ENCODE data around the gene TVP23C.
"Not testable (repeated sequence)": the region's sequence is repeated elsewhere in the genome, so short reads cannot be mapped to it uniquely, and the experiment has no call there.

TVP23C gene

GRCh38 chr17:15563375-15563857 is at the start of gene TVP23C:
TVP23C (minus strand) TSS chr17:15563483; CDS start chr17:15563448, 35 bp downstream.
- not testable (repeated sequence) for DNase-seq (ENCODE audit: low read depth, low spot score)
- peak within 1 kb of the TSS; percentile 29 for H3K27ac ChIP-seq

GRCh38 chr17:15592960-15593359 is 29.7 kb upstream of the TVP23C start:
- not testable (repeated sequence) for DNase-seq (ENCODE audit: low read depth, low spot score); H3K27ac ChIP-seq

- not testable (repeated sequence) for H3K27ac ChIP-seq; DNase-seq (ENCODE audit: low read depth, low spot score)
Measured at GRCh38 chr17:15591986-15592385, 28.7 kb upstream of the TVP23C start.

- H3K27ac ChIP-seq; DNase-seq (ENCODE audit: low read depth, low spot score): not testable (repeated sequence)
Measured at GRCh38 chr17:15590844-15591243, 27.6 kb upstream of the TVP23C start.

GRCh38 chr17:15589544-15590536 is 26.6 kb upstream of the TVP23C start:
- H3K27ac ChIP-seq; DNase-seq (ENCODE audit: low read depth, low spot score): not testable (repeated sequence)

GRCh38 chr17:15588017-15588416 is 24.7 kb upstream of the TVP23C start:
- H3K27ac ChIP-seq; DNase-seq (ENCODE audit: low read depth, low spot score): not testable (repeated sequence)

- DNase-seq (ENCODE audit: low read depth, low spot score); H3K27ac ChIP-seq: not testable (repeated sequence)
Measured at GRCh38 chr17:15583313-15583712, 20.0 kb upstream of the TVP23C start.

GRCh38 chr17:15581462-15581861 is 18.2 kb upstream of the TVP23C start:
- H3K27ac ChIP-seq; DNase-seq (ENCODE audit: low read depth, low spot score): not testable (repeated sequence)

GRCh38 chr17:15576848-15577247 is 13.6 kb upstream of the TVP23C start:
- not testable (repeated sequence) for H3K27ac ChIP-seq; DNase-seq (ENCODE audit: low read depth, low spot score)

- not testable (repeated sequence) for H3K27ac ChIP-seq; DNase-seq (ENCODE audit: low read depth, low spot score)
Measured at GRCh38 chr17:15574660-15575059, 11.4 kb upstream of the TVP23C start.

GRCh38 chr17:15573870-15574269 is 10.6 kb upstream of the TVP23C start:
- not testable (repeated sequence) for DNase-seq (ENCODE audit: low read depth, low spot score)

GRCh38 chr17:15562613-15563374 is 489 bp downstream of the TVP23C start:
- H3K27ac ChIP-seq, result peak overlapping the region; percentile 29
- not testable (repeated sequence) for DNase-seq (ENCODE audit: low read depth, low spot score)

More at GRCh38 chr17:15573870-15574269, 10.6 kb upstream of the TVP23C start:
- not testable (repeated sequence) for H3K27ac ChIP-seq

GRCh38 chr17:15561439-15561838 is 1.8 kb downstream of the TVP23C start:
- not testable (repeated sequence) for DNase-seq (ENCODE audit: low read depth, low spot score)

GRCh38 chr17:15558403-15559105 is 4.7 kb downstream of the TVP23C start:
- not testable (repeated sequence) for DNase-seq (ENCODE audit: low read depth, low spot score)

More at GRCh38 chr17:15561439-15561838, 1.8 kb downstream of the TVP23C start:
- H3K27ac ChIP-seq, result not testable (repeated sequence)

GRCh38 chr17:15557334-15557832 is 5.9 kb downstream of the TVP23C start:
- H3K27ac ChIP-seq; DNase-seq (ENCODE audit: low read depth, low spot score): not testable (repeated sequence)

More at GRCh38 chr17:15558403-15559105, 4.7 kb downstream of the TVP23C start:
- H3K27ac ChIP-seq, result not testable (repeated sequence)

GRCh38 chr17:15552932-15553331 is 10.4 kb downstream of the TVP23C start:
- H3K27ac ChIP-seq; DNase-seq (ENCODE audit: low read depth, low spot score): not testable (repeated sequence)

- not testable (repeated sequence) for H3K27ac ChIP-seq
Measured at GRCh38 chr17:15549552-15549951, 13.7 kb downstream of the TVP23C start.

GRCh38 chr17:15546604-15547003 is 16.7 kb downstream of the TVP23C start:
- DNase-seq (ENCODE audit: low read depth, low spot score); H3K27ac ChIP-seq: not testable (repeated sequence)

More at GRCh38 chr17:15549552-15549951, 13.7 kb downstream of the TVP23C start:
- DNase-seq (ENCODE audit: low read depth, low spot score), result not testable (repeated sequence)
